HG03520 (cell line): Measurements from ENCODE around the gene CST3.
"Not testable (repeated sequence)": the region's sequence is repeated elsewhere in the genome, so short reads cannot be mapped to it uniquely, and the experiment has no call there.

Source experiments
- ATAC-seq: cut with Tn5 transposase; IDR thresholded peaks from one replicate; pipeline ENCODE4 v1.9.1; 2021; ENCODE audit warnings: mild to moderate bottlenecking, moderate library complexity; ENCODE audit not compliant: unreplicated experiment

CST3 gene

GRCh38 chr20:23637282-23638221, at the start of gene CST3:
CST3 (minus strand) TSS chr20:23637955; CDS start chr20:23637862, 93 bp downstream.
- ATAC-seq = peak; percentile 45

GRCh38 chr20:23686046-23686750, 48.4 kb upstream of the CST3 start:
- no peak for ATAC-seq

- not testable (repeated sequence) for ATAC-seq
Observed at GRCh38 chr20:23685529-23685896, 47.8 kb upstream of the CST3 start.

- no peak for ATAC-seq
Observed at GRCh38 chr20:23684261-23684660, 46.5 kb upstream of the CST3 start.

- no peak for ATAC-seq
Observed at GRCh38 chr20:23683807-23684206, 46.1 kb upstream of the CST3 start.

- ATAC-seq = no peak
Observed at GRCh38 chr20:23683281-23683680, 45.5 kb upstream of the CST3 start.

GRCh38 chr20:23680146-23680545, 42.4 kb upstream of the CST3 start:
- no peak for ATAC-seq

- ATAC-seq = no peak
Observed at GRCh38 chr20:23679133-23680092, 41.7 kb upstream of the CST3 start.

GRCh38 chr20:23673209-23673608, 35.5 kb upstream of the CST3 start:
- no peak for ATAC-seq

- no peak for ATAC-seq
Observed at GRCh38 chr20:23672158-23672557, 34.4 kb upstream of the CST3 start.

- no peak for ATAC-seq
Observed at GRCh38 chr20:23671479-23671878, 33.7 kb upstream of the CST3 start.

GRCh38 chr20:23670361-23670760, 32.6 kb upstream of the CST3 start:
- no peak for ATAC-seq

GRCh38 chr20:23669866-23670265, 32.1 kb upstream of the CST3 start:
- ATAC-seq = no peak

- ATAC-seq = no peak
Observed at GRCh38 chr20:23669327-23669726, 31.6 kb upstream of the CST3 start.

GRCh38 chr20:23668477-23668951, 30.8 kb upstream of the CST3 start:
- peak; percentile 76 for ATAC-seq

- ATAC-seq = no peak
Observed at GRCh38 chr20:23667666-23668065, 29.9 kb upstream of the CST3 start.

GRCh38 chr20:23666698-23667097, 28.9 kb upstream of the CST3 start:
- ATAC-seq = no peak

- ATAC-seq = no peak
Observed at GRCh38 chr20:23666189-23666588, 28.4 kb upstream of the CST3 start.

- ATAC-seq = no peak
Observed at GRCh38 chr20:23664954-23665353, 27.2 kb upstream of the CST3 start.

- ATAC-seq = not testable (repeated sequence)
Observed at GRCh38 chr20:23664046-23664445, 26.3 kb upstream of the CST3 start.

- ATAC-seq = no peak
Observed at GRCh38 chr20:23663180-23663579, 25.4 kb upstream of the CST3 start.
